ENCODE data around the gene SMYD2. TPM values are rescaled to one million over a fixed set of nuclear protein-coding genes. Genes with fewer than 3 reads are reported as not detected.

Gene SMYD2
- total RNA-seq, 4 donors from 2014 or later: 10.5 to 23.7 (median 15.0) TPM

DNA sequence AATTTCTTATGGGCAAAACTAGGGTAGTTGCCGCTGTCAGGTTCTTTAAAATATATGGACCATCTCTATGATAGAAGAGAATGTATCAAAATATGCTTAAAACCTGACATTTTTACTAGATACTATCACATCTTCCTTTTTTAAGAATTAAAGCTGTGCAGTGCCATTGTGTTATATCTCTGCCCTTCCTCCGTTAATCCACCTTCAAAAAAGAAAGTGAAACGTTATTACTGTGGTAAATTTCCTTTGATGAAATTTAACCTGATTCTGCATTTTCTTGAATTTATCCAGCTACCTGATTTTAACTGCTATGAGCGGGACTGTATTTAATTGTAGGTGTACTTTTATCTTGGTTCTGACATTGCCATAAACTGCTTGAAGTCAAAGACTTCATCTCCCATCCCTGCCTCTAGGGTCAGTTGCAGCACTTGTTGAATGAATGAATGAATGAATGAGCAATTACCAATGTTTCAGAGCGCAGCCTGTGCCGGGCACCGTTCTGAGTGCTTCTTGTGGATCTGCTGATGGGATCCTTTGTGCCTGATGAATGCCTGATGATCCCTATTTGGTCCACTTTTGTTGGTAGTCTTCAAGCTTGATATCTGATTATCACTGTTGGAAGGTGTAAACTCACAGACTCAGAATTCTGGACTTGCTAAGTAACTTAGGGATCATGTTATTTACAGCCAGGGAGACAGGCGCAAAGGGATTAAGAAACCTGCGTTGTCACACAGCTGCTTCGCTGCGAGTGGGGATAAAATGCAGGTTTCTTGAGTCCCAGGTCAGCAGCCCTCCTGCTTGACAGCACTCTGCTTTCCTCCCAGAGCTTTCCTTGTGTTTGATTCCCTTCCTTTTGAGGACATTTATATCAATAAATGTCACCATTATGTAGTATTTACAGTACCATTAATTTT is 30.1 kb downstream of the SMYD2 start:
- Histone ChIP-seq H3K4me3 (no peak overlapping the region), H3K4me1 (peaks cover 0 to 4% (median 0%) of the 10 kb centered on the region in 4 donors), H3K27ac (no peak overlapping the region), H3K27me3 (no peaks in the 10 kb centered on the region), H3K9me3 (no peaks in the 10 kb centered on the region), H3K36me3 (peaks cover 0 to 3% (median 0%) of the 10 kb centered on the region in 3 donors)
- 79 to 87% methylated on average over 11 of the region's 11 CpGs for WGBS, 2 donors
- DNase-seq (ENCODE audit: low spot score in 2 of 2): no peak
- TF ChIP-seq, protein P1, sequence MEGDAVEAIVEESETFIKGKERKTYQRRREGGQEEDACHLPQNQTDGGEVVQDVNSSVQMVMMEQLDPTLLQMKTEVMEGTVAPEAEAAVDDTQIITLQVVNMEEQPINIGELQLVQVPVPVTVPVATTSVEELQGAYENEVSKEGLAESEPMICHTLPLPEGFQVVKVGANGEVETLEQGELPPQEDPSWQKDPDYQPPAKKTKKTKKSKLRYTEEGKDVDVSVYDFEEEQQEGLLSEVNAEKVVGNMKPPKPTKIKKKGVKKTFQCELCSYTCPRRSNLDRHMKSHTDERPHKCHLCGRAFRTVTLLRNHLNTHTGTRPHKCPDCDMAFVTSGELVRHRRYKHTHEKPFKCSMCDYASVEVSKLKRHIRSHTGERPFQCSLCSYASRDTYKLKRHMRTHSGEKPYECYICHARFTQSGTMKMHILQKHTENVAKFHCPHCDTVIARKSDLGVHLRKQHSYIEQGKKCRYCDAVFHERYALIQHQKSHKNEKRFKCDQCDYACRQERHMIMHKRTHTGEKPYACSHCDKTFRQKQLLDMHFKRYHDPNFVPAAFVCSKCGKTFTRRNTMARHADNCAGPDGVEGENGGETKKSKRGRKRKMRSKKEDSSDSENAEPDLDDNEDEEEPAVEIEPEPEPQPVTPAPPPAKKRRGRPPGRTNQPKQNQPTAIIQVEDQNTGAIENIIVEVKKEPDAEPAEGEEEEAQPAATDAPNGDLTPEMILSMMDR (IDR thresholded peaks at IDR 0.05): no peak
- TF ChIP-seq POLR2A (IDR thresholded peaks at IDR 0.05): no peak
- TF ChIP-seq EP300 (IDR thresholded peaks at IDR 0.05): no peak

DNA sequence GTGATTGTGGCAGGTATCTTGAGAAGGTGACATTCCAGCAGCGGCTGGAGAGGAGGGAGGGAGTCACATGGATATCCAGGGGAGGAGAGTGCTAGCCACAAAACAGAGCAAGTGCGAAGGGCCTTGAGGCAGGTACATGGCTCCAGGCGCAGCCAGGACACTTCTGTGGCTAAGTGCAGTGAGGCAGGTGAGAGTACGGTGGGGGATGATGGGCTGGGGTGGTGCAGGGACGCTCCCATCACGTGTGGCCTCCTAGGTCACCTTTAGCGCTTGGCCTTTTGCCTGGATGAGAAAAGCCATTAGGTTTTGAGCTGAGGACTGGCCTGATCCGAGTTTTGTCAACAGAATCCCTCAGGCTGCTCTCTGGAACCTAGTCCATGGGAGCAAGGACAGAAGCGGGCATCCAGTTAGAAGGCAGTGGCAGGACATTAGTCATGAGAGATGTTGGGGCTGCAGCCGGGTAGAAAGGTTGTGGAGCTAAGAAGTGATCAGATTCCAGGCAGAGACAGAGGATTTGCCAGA is 31.6 kb downstream of the SMYD2 start:
- Histone ChIP-seq H3K9me3 (no peaks in the 10 kb centered on the region), H3K4me3 (no peak overlapping the region), H3K4me1 (peaks cover 0 to 4% (median 0%) of the 10 kb centered on the region in 4 donors), H3K27ac (no peak overlapping the region), H3K36me3 (peaks cover 0 to 6% (median 0%) of the 10 kb centered on the region in 3 donors), H3K27me3 (no peaks in the 10 kb centered on the region)
- DNase-seq (ENCODE audit: low spot score in 2 of 2): no peak
- TF ChIP-seq POLR2A (IDR thresholded peaks at IDR 0.05) (no peak), EP300 (IDR thresholded peaks at IDR 0.05) (no peak)
- TF ChIP-seq, protein P1 (IDR thresholded peaks at IDR 0.05): no peak
- 88 to 89% methylated on average over 10 of the region's 10 CpGs for WGBS, 2 donors

DNA sequence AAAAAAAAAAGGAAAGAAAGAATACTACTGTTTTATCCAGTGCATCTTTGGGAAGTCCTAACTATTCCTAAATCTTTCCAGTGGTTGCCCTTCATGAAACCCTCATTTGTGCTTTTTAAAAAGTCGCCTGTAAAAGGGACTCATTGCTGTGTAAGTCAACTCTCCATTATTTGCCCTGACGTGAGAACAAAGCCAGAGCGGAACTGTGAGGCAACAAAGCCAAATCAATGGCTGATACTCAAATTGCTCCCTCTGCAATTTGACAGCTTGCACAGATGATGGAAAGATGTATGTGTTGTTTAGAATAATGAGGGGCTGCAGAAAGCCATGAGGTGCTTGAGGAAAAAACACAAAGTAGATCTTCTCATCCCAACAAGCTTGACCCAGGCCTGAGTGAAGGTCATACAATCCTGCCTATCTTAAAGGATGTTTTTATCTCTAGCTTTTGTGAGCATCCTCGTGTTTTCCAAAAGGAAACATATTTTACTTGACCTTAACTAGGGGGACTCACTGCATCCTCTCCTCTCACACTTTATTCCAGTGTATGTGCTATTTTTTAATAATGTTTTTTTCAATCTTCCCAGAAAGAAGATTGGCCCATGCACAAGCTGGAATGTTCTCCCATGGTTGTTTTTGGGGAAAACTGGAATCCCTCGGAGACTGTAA is 33.4 kb downstream of the SMYD2 start:
- no peak overlapping the region for H3K27ac ChIP-seq
- 58 to 64% methylated on average over 5 of the region's 5 CpGs for WGBS, 2 donors
- H3K27me3 ChIP-seq: no peaks in the 10 kb centered on the region
- H3K9me3 ChIP-seq: no peaks in the 10 kb centered on the region
- peaks cover 0 to 6% (median 0%) of the 10 kb centered on the region in 3 donors for H3K36me3 ChIP-seq
- no peak overlapping the region for H3K4me3 ChIP-seq
- no peak for DNase-seq (ENCODE audit: low spot score in 2 of 2)
- H3K4me1 ChIP-seq: peaks cover 0 to 4% (median 0%) of the 10 kb centered on the region in 4 donors
- TF ChIP-seq, protein P1 (IDR thresholded peaks at IDR 0.05): no peak

DNA sequence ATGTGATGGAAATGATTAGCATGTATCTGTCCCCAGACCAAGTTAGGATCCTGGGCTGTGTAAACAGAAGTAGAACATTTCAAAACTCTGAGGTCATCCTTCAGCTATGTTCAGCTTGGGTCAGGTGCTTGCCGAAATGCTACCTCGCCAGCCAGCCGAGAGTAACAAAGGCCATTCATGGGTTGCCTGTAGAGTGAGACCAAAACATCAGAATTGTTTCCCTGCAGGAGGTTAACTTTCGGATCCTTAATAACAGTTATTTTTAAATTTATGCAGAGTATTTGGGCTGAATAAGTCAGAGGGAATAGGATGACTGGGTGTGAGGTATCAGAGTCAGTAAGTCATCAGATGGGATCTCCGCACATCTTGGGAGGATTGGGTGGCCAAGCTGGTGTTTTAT is 35.6 kb downstream of the SMYD2 start:
- Histone ChIP-seq H3K36me3 (peaks cover 0 to 6% (median 0%) of the 10 kb centered on the region in 3 donors), H3K27me3 (no peaks in the 10 kb centered on the region), H3K27ac (no peak overlapping the region), H3K9me3 (no peaks in the 10 kb centered on the region), H3K4me3 (no peak overlapping the region), H3K4me1 (no peaks in the 10 kb centered on the region)
- no peak for DNase-seq (ENCODE audit: low spot score in 2 of 2)
- WGBS, 2 donors: 81 to 84% methylated on average over 5 of the region's 5 CpGs
- TF ChIP-seq EP300 (IDR thresholded peaks at IDR 0.05) (no peak), POLR2A (IDR thresholded peaks at IDR 0.05) (no peak)
- TF ChIP-seq, protein P1 (IDR thresholded peaks at IDR 0.05): no peak

DNA sequence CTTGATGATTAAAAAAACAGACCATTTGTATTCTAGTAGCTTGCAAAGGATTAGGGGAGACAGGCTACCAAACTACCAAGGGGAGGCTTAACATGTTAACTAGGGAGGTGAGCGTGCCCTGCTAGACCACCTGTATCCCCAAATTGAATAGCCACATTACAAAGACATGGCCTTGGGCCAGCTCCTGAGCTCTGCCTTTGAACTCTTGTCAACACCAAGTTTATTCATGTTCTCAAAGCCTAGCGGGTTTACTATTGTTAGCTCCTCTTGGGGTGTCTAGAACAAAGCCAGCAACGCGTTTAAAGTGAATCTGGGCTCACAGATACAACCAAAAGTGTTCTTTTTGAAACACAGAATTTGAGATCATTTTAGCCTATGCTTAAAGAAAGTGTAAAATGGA is 36.3 kb downstream of the SMYD2 start:
- Histone ChIP-seq H3K27me3 (no peaks in the 10 kb centered on the region), H3K27ac (no peak overlapping the region), H3K4me1 (no peaks in the 10 kb centered on the region), H3K4me3 (no peak overlapping the region), H3K36me3 (peaks cover 0 to 6% (median 0%) of the 10 kb centered on the region in 3 donors), H3K9me3 (no peaks in the 10 kb centered on the region)
- TF ChIP-seq, protein P1 (IDR thresholded peaks at IDR 0.05): no peak
- TF ChIP-seq POLR2A (IDR thresholded peaks at IDR 0.05) (no peak), EP300 (IDR thresholded peaks at IDR 0.05) (no peak)
- 63 to 70% methylated on average over 4 of the region's 4 CpGs for WGBS, 2 donors
- DNase-seq (ENCODE audit: low spot score in 2 of 2): no peak
